Activated B cell treated with CpG ODN at 0.5 μM for 24 hours (primary cell): Measurements from ENCODE around the gene POTEF. TPM values are rescaled to one million over a fixed set of nuclear protein-coding genes. Genes with fewer than 3 reads are reported as not detected.
"Not testable (repeated sequence)": the region's sequence is repeated elsewhere in the genome, so short reads cannot be mapped to it uniquely, and the experiment has no call there.

ENCODE experiments used
- ATAC-seq: fragments of 200-7000 bp; cut with Tn5 transposase; one replicate; pipeline ENCODE4 v1.10.0; 2021; ENCODE audit warnings: low read depth, mild to moderate bottlenecking, moderate library complexity
- CTCF ChIA-PET: fragments of 350-600 bp; sonication (Branson Sonifier 250); formaldehyde crosslinking; loops from one replicate; lab custom pipeline; 2021; ENCODE audit warnings: antibody characterized with exemption; lab: Charles Lee
- POLR2A ChIA-PET: fragments of 350-600 bp; sonication (Branson Sonifier 250); formaldehyde crosslinking; loops from one replicate; lab custom pipeline; 2021; ENCODE audit warnings: antibody characterized with exemption; lab: Charles Lee
- DNase-seq: peaks from one replicate; pipeline ENCODE4 v3.0.0; 2022
- H3K27ac Mint-ChIP-seq: one replicate; pipeline ENCODE4 v1.8.0; 2020; ENCODE audit warnings: mixed read lengths
- H3K27me3 Mint-ChIP-seq: one replicate; pipeline ENCODE4 v1.8.0; 2021; ENCODE audit warnings: mixed read lengths
- H3K36me3 Mint-ChIP-seq: one replicate; pipeline ENCODE4 v1.8.0; 2021; ENCODE audit warnings: low read depth, mixed read lengths
- H3K4me1 Mint-ChIP-seq: one replicate; pipeline ENCODE4 v1.8.0; 2021; ENCODE audit warnings: mixed read lengths
- H3K4me3 Mint-ChIP-seq: one replicate; pipeline ENCODE4 v1.8.0; 2020; ENCODE audit warnings: mild to moderate bottlenecking, mixed read lengths
- H3K9me3 Mint-ChIP-seq: one replicate; pipeline ENCODE4 v1.8.0; 2020; ENCODE audit warnings: mixed read lengths
- intact Hi-C: fragments of 100-400 bp; cut with micrococcal nuclease; formaldehyde crosslinking; loops from one replicate; pipeline ENCODE4 v1.15.1; 2024
- total RNA-seq: library from RNA; stranded (reverse); gene quantifications from 2 replicates; pipeline ENCODE4 v1.2.3, GENCODE V29; 2022
- TF ChIP-seq, protein P1 (sequence below): fragments of 200-600 bp; IDR thresholded peaks from one replicate; pipeline ENCODE4 v1.8.0; 2022; ENCODE audit warnings: antibody characterized with exemption, mild to moderate bottlenecking

The POTEF gene
- total RNA-seq, 1 donor from 2014 or later = not detected

DNA sequence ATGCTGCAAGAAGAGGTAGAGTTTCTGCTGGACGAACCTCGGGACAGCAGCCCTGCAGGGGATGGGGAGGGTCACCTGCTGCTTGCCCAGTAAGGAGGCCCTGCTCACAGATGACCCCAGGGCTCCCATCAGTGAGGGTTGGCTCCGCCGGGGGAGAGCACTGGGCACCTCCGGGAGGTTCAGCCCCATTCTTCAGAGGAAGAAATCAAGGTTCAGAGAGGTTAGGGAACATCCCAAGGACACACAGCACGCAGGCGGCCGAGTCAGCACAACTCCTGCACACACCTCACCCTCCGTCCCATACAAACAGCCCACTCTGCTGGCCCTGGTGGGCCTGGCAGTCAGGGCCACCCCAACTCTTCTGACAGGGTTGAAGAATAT is 27.6 kb upstream of the POTEF start:
- Mint-ChIP-seq H3K9me3 (no peaks in the 10 kb centered on the region), H3K27me3 (no peaks in the 10 kb centered on the region), H3K4me1 (peaks cover 33% of the 10 kb centered on the region), H3K27ac (peak overlapping the region; percentile 59), H3K36me3 (peaks cover 45% of the 10 kb centered on the region), H3K4me3 (no peak overlapping the region)
- ATAC-seq (no peak), DNase-seq (no peak)
- TF ChIP-seq, protein P1, sequence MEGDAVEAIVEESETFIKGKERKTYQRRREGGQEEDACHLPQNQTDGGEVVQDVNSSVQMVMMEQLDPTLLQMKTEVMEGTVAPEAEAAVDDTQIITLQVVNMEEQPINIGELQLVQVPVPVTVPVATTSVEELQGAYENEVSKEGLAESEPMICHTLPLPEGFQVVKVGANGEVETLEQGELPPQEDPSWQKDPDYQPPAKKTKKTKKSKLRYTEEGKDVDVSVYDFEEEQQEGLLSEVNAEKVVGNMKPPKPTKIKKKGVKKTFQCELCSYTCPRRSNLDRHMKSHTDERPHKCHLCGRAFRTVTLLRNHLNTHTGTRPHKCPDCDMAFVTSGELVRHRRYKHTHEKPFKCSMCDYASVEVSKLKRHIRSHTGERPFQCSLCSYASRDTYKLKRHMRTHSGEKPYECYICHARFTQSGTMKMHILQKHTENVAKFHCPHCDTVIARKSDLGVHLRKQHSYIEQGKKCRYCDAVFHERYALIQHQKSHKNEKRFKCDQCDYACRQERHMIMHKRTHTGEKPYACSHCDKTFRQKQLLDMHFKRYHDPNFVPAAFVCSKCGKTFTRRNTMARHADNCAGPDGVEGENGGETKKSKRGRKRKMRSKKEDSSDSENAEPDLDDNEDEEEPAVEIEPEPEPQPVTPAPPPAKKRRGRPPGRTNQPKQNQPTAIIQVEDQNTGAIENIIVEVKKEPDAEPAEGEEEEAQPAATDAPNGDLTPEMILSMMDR = no peak
- POLR2A ChIA-PET = no interaction called here
- intact Hi-C loops = loop anchor here (5.0 to 10.0 kb wide), 2 partner anchors 129 to 638 kb away; no protein-coding TSS in a partner anchor
- CTCF ChIA-PET = interaction anchor here (1.1 to 1.5 kb wide), 3 partner anchors 175 to 186 kb away, joined by 3 to 4 read pairs (median 3); partner anchors contain the start of gene IMP4

DNA sequence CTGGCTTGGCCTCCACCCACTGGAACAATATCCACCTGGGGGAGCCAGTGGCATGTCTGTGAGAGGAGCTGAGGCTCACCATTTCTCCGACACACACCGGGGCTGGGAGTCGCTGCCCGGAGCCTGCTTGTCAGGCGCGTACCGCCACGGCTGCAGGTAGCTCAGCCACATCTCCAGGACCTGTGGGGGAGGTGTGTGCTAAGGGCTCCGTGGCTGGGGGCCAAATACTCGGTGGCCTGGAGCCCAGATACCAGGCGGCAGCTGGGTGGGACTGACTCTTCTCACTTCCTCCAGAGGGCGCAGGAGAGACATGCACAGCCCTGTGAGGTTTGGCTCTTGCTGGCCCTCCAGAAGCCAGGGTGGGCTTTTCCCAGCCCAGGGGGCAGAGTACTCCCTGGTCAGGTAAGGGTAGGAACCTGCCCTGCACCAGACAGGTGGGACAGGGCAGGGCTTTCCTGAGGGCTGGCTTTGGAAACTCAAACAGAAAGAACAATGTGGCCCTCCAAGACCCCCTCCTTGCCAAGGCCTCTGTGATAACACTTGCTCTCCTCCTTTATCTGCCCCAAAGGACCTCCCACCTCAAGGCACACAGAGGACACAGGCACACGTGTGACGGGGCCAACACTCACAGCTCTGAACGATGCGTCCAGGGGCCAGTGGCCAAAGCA is 27.1 kb upstream of the POTEF start:
- intact Hi-C loops = loop anchor here (5.0 to 10.0 kb wide), 2 partner anchors 129 to 639 kb away; no protein-coding TSS in a partner anchor
- H3K27ac Mint-ChIP-seq = peak overlapping the region; percentile 59
- H3K4me3 Mint-ChIP-seq, POLR2A ChIA-PET, H3K27me3 Mint-ChIP-seq, DNase-seq, ATAC-seq, H3K9me3 Mint-ChIP-seq: not testable (repeated sequence)
- CTCF ChIA-PET = interaction anchor here (1.1 to 1.5 kb wide), 3 partner anchors 175 to 186 kb away, joined by 3 to 4 read pairs (median 3); partner anchors contain the start of gene IMP4
- peaks cover 33% of the 10 kb centered on the region for H3K4me1 Mint-ChIP-seq
- peaks cover 43% of the 10 kb centered on the region for H3K36me3 Mint-ChIP-seq

DNA sequence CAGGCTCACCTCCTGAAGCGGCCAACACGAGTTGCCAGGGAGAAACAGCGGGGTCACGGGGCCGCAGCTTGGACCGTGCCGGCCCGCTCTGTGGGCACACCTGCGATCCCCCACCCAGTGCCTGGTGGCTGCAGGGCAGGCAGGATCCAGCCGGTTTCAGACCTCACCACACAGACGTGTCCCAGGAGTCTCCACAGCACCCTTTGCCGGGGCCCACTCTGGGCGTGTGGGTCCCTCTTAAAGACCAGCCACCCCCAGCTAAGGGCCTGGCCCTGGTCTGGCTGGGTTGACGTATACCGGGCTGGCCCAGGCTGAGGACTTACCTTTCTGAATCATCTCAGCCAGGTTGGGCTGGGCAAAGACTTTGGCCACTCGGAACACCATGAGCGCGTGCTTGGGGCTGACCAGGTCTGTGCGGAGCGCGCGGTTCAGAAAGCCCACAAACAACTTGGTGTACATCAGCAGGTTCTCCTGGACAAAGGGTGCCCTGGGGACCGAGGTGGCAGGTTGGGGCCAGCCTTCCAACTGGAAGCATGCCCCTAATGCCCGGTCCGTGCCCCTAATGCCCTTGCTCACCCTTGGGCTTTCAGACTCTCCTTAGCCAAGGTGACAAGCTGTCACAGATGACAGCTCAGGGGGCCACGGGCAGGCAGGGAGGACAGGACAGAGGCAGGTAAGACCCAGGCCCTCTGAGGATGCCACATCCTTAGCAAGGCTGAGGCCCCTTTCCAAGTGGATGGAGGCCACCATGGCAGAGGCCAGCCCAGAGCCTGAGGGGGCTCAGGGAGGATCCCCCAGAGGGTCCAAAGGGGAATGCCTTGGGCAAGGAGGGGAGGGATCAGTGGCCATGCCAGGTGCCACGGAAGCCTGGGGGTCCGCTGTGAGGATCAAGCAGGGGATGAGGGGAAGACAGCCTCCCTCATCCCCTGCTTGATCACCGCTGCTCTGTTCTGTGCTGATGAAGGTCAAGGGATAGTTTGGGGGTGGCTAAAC is 26.0 kb upstream of the POTEF start:
- peaks cover 42% of the 10 kb centered on the region for H3K36me3 Mint-ChIP-seq
- CTCF ChIA-PET = interaction anchor here (1.1 to 1.5 kb wide), 3 partner anchors 176 to 187 kb away, joined by 3 to 4 read pairs (median 3); partner anchors contain the start of gene IMP4
- DNase-seq = no peak
- no peak overlapping the region for H3K4me3 Mint-ChIP-seq
- peaks cover 30% of the 10 kb centered on the region for H3K4me1 Mint-ChIP-seq
- intact Hi-C loops = loop anchor here (5.0 to 10.0 kb wide), 2 partner anchors 128 to 640 kb away; no protein-coding TSS in a partner anchor
- ATAC-seq = no peak
- no peaks in the 10 kb centered on the region for H3K9me3 Mint-ChIP-seq
- TF ChIP-seq, protein P1 = no peak
- no peaks in the 10 kb centered on the region for H3K27me3 Mint-ChIP-seq
- no peak overlapping the region for H3K27ac Mint-ChIP-seq
- POLR2A ChIA-PET = no interaction called here

DNA sequence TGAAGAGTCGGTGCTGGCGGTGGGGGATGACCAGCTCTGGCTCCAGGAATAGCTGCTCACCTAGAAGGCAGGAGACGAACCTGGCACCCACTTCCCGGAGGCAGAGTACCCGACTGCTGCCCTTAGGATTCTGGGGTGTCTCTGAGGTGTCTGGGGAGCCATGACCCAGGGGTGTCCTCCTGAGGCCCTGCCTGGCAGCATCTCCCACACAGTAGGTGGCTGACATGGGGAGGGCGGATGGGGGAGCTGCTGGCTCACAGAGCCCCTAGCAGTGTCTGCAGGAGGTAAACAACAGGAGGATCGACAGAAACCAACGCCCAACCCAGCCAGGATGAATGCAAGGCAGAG is 25.4 kb upstream of the POTEF start:
- ATAC-seq, POLR2A ChIA-PET, CTCF ChIA-PET, H3K27ac Mint-ChIP-seq, H3K27me3 Mint-ChIP-seq, H3K4me3 Mint-ChIP-seq, H3K9me3 Mint-ChIP-seq, DNase-seq: not testable (repeated sequence)
- Mint-ChIP-seq H3K4me1 (peaks cover 28% of the 10 kb centered on the region), H3K36me3 (peaks cover 38% of the 10 kb centered on the region)
- intact Hi-C loops = loop anchor here (10.0 kb wide), 1 partner anchor 640 kb away; no protein-coding TSS in a partner anchor

DNA sequence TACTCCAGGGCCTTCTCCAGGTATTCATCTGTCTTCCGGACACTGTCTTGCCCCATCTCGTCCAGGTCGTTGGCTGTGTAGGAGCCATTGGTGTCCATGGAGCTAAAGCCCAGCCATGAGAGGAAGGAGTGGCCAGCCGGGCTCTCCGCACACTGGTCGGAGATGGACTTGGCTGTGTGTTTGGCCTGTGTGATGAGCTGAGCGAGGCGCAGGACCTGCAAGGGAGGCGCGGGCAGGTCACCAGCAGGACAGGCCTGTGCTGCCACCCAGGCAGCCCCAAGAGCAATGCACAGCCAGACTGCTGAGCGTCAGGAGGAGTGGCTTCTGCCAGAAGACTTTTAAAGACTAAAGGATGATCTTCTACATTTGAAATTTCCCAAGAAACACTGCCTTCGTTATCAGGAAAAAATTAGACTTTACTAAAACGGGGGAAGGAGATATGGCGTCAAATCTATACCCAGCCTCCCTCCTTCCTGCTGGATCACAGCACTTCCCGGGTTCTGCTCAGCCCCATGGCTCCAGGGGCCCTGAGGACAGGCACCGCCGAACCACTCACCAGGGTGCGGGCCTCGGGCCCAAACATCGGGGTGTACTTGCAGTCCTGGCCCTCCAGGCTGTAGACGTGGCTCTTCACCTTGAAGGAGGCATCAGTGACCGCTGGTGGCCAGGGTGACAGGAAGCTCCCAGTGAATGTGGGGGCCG is 24.9 kb upstream of the POTEF start:
- POLR2A ChIA-PET, H3K27me3 Mint-ChIP-seq, CTCF ChIA-PET: not testable (repeated sequence)

More for the DNA sequence above, 24.9 kb upstream of the POTEF start:
- Mint-ChIP-seq H3K4me1 (peaks cover 25% of the 10 kb centered on the region), H3K36me3 (peaks cover 38% of the 10 kb centered on the region)
- not testable (repeated sequence) for ATAC-seq, H3K27ac Mint-ChIP-seq, H3K9me3 Mint-ChIP-seq, DNase-seq, H3K4me3 Mint-ChIP-seq
- intact Hi-C loops = loop anchor here (10.0 kb wide), 1 partner anchor 641 kb away; no protein-coding TSS in a partner anchor
